K562 (cell line): ENCODE results near the gene PHACTR2. TPM values are rescaled to one million over a fixed set of nuclear protein-coding genes. Genes with fewer than 3 reads are reported as not detected.
A peak's percentile ranks its signal among the peaks of the same experiment; 100 is the strongest.

Source experiments
- ATAC-seq: fragments of 200-7000 bp; cut with Tn5 transposase; 3 replicates; pipeline ENCODE4 v1.9.1; 2020; ENCODE audit warnings: moderate library complexity
- BruUV-seq: library from RNA; stranded (reverse); fragments of 400-500 nt; replicated peaks from 2 replicates; lab custom pipeline; 2021; lab: Mats Ljungman, UMichigan
- CTCF ChIA-PET: fragments of 300-600 bp; formaldehyde crosslinking; extraction: SDS; loops from one replicate; lab custom pipeline; 2021; ENCODE audit warnings: low intra/inter-chr PET ratio; lab: Yijun Ruan, JAX
- POLR2A ChIA-PET: fragments of 300-600, 350-650 bp; sonication (Branson Sonifier 250); formaldehyde crosslinking; extraction: SDS; loops from one replicate; lab custom pipeline; 2021; ENCODE audit warnings: antibody characterized with exemption, inconsistent platforms; lab: Yijun Ruan, JAX
- DNase-seq, 4 experiments: peaks; one replicate each; pipeline versions ENCODE4 v3.0.0 to v3.0.0-alpha.2; 2011 to 2018; ENCODE audit warnings: low spot score in 3 of 4, mixed read lengths in 3 of 4; ENCODE audit errors: extremely low read depth in 1 of 4
- FAIRE-seq: peaks from 2 replicates; lab custom pipeline; 2011; peaks lifted over from hg19 to GRCh38; lab: Jason Lieb, UNC
- H2AFZ ChIP-seq: 2 replicates; pipeline ENCODE4 v1.6.0; 2011; ENCODE audit warnings: low read depth, low read length, control low read depth, inconsistent platforms
- H3K27ac ChIP-seq: fragments of 200-600 bp; 3 replicates; pipeline ENCODE4 v1.8.0; 2011; ENCODE audit warnings: low read depth, mild to moderate bottlenecking, control low read depth, inconsistent platforms, low read length, moderate library complexity, mixed read lengths; ENCODE audit errors: extremely low read depth
- H3K27me3 ChIP-seq, 2 experiments: fragments of 300-600 bp in 1 of 2; 2 replicates in 1 of 2; 3 replicates in 1 of 2; pipeline versions ENCODE4 v1.6.0 to v1.8.0; 2011; ENCODE audit warnings: inconsistent platforms in 2 of 2, low read length in 2 of 2, mild to moderate bottlenecking in 1 of 2, mixed read lengths in 1 of 2, moderate library complexity in 1 of 2; ENCODE audit not compliant: control insufficient read depth in 2 of 2, insufficient read depth in 2 of 2
- H3K36me3 ChIP-seq: fragments of 300-600 bp; 3 replicates; pipeline ENCODE4 v1.8.0; 2011; ENCODE audit warnings: mild to moderate bottlenecking, low read length, inconsistent platforms; ENCODE audit not compliant: control insufficient read depth, insufficient read depth
- H3K4me1 ChIP-seq, 2 experiments: fragments of 200-600 bp in 1 of 2; replicated peaks in 1 of 2; 2 replicates in 1 of 2; 3 replicates in 1 of 2; pipeline versions ENCODE4 v1.5.1 to v1.8.0; 2011; ENCODE audit warnings: inconsistent platforms in 2 of 2, low read length in 2 of 2, mild to moderate bottlenecking in 1 of 2, mixed read lengths in 1 of 2, moderate library complexity in 1 of 2; ENCODE audit not compliant: control insufficient read depth in 2 of 2, insufficient read depth in 2 of 2
- H3K4me2 ChIP-seq: 2 replicates; pipeline ENCODE4 v1.6.1; 2011; ENCODE audit warnings: low read length, control low read depth, inconsistent platforms, mixed read lengths; ENCODE audit not compliant: insufficient read depth
- H3K4me3 ChIP-seq: fragments of 200-600 bp; sonication (generic), shearing (Covaris generic); 2 replicates; pipeline ENCODE4 v1.5.1; 2016; ENCODE audit warnings: control low read depth, inconsistent platforms
- H3K79me2 ChIP-seq: fragments of 200-600 bp; 3 replicates; pipeline ENCODE4 v1.8.0; 2011; ENCODE audit warnings: low read length, inconsistent platforms; ENCODE audit not compliant: control insufficient read depth, insufficient read depth
- H3K9ac ChIP-seq, 2 experiments: 2 replicates each; pipeline versions ENCODE4 v1.6.0 to v1.6.1; 2011; ENCODE audit warnings: low read depth in 2 of 2, low read length in 2 of 2, control low read depth in 1 of 2, inconsistent platforms in 1 of 2, mild to moderate bottlenecking in 1 of 2, mixed read lengths in 1 of 2; ENCODE audit not compliant: insufficient read depth in 1 of 2
- H3K9me1 ChIP-seq: one replicate; pipeline ENCODE4 v1.6.0; 2011; ENCODE audit warnings: inconsistent platforms, mild to moderate bottlenecking, low read length, moderate library complexity; ENCODE audit not compliant: control insufficient read depth, insufficient read depth
- H3K9me3 ChIP-seq: replicated peaks from 2 replicates; pipeline ENCODE4 v1.5.1; 2011; ENCODE audit warnings: low read depth, low read length, inconsistent platforms; ENCODE audit not compliant: control insufficient read depth, insufficient read depth
- H4K20me1 ChIP-seq: replicated peaks from 2 replicates; pipeline ENCODE4 v1.6.1; 2011; ENCODE audit warnings: low read length, inconsistent platforms, mixed read lengths; ENCODE audit not compliant: control insufficient read depth, insufficient read depth
- BHLHE40 ChIP-seq: IDR thresholded peaks from 2 replicates; pipeline ENCODE4 v1.6.1; 2011; ENCODE audit warnings: low read length, improper control_type of control experiment
- CEBPB ChIP-seq: fragments of 450-650 bp; IDR thresholded peaks from 2 replicates; pipeline ENCODE4 v1.6.1; 2016; ENCODE audit warnings: missing genetic modification characterization, missing compliant biosample characterization
- DPF2 ChIP-seq: fragments of 450-650 bp; IDR thresholded peaks from 2 replicates; pipeline ENCODE4 v1.6.1; 2016
- ZNF780A ChIP-seq: fragments of 250-450 bp; sonication (Bioruptor Pico); IDR thresholded peaks from 2 replicates; pipeline ENCODE4 v1.5.0; 2021; ENCODE audit warnings: mild to moderate bottlenecking
- whole genome bisulfite sequencing: fragments of 100-300 bp; shearing (Covaris generic); methylation state at CpG from one replicate; pipeline ENCODE4 v1.1.6; 2016; ENCODE audit warnings: low coverage, mixed read lengths; ENCODE audit not compliant: insufficient coverage; ENCODE audit errors: missing lambda C conversion rate; 5-methylcytosine and 5-hydroxymethylcytosine counted together
- in situ Hi-C: fragments of 300-500 bp; cut with MboI; formaldehyde crosslinking; loops from 4 replicates; pipeline ENCODE4 v1.15.0; 2018; ENCODE audit warnings: inconsistent platforms, mixed read lengths
- intact Hi-C: fragments of 100-400 bp; cut with micrococcal nuclease; formaldehyde crosslinking; loops from 2 replicates; pipeline ENCODE4 v1.14.2; 2022
- polyA plus RNA-seq, 8 experiments: library from polyadenylated mRNA; depleted of rRNA in 4 of 8; stranded (reverse) in 5 of 8; unstranded in 3 of 8; fragments of >200 nt; fragmentation: Nextera tagmentation in 2 of 8; fragmentation: Illumina TruSeq in 1 of 8; extraction: Ambion mirVana in 2 of 8; extraction: Trizol in 1 of 8; gene quantifications; 2 replicates each; pipeline versions ENCODE4 v1.2.1 to v1.2.3, GENCODE V29; 2011 to 2014; ENCODE audit warnings: inconsistent platforms in 1 of 8, missing spikeins in 1 of 8
- total RNA-seq, 7 experiments: library from RNA; depleted of rRNA in 6 of 7; stranded (reverse); fragments of >200 nt in 6 of 7; fragmentation: Illumina TruSeq in 2 of 7; extraction: Trizol in 2 of 7; gene quantifications; 2 replicates each; pipeline versions ENCODE4 v1.2.1 to v1.2.3, GENCODE V29; 2011 to 2021; ENCODE audit warnings: low replicate concordance in 1 of 7
- TF ChIP-seq, protein P1 (sequence below): fragments of 450-650 bp; formaldehyde crosslinking; IDR thresholded peaks from 2 replicates; pipeline ENCODE4 v1.4.0; 2020; ENCODE audit warnings: mild to moderate bottlenecking, moderate library complexity

Gene PHACTR2
- total and polyA plus RNA-seq, 9 of the 15 experiments (the other 6 are each of a cell fraction or from before 2014, with no cell fraction given), result 5.3 to 52.5 (median 22.9) TPM

DNA sequence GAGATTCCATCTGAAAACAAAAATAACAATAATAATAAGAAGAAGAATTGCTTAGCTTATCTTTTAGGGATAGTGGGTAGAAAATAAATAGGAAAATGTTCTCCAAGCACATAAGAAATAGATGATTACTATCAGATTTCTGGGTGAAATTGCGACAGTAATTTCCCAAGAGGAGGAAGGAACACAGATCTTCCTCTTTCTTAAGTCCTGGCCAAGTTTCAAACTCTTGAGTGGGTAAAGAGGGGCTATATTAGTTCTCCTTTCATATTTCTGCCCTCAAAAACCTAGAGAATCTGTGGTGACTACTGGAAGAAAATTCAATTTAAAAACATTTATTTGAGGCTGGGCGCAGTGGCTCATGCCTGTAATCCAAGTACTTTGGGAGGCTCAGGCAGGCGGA is 63.7 kb downstream of the PHACTR2 start:
- no peaks in the 10 kb centered on the region for H3K9me1 ChIP-seq
- no peak overlapping the region for H2AFZ ChIP-seq
- POLR2A ChIA-PET, result no interaction called here
- ATAC-seq (no peak), FAIRE-seq (no peak), DNase-seq (no peak)
- CTCF ChIA-PET, result no interaction called here
- no peak overlapping the region for H3K4me2 ChIP-seq
- no peak overlapping the region for H3K9ac ChIP-seq
- H3K4me3 ChIP-seq, result no peak overlapping the region
- no peaks in the 10 kb centered on the region; a peak in 1 of 5 replicates for H3K4me1 ChIP-seq
- BruUV-seq, result no TSS peak
- H3K27me3 ChIP-seq, result no peaks in the 10 kb centered on the region
- no peak overlapping the region for H3K27ac ChIP-seq
- H3K36me3 ChIP-seq, result no peaks in the 10 kb centered on the region; the same call in 2 of the 3 replicates
- intact Hi-C loops, result no loop called here
- H3K79me2 ChIP-seq, result no peaks in the 10 kb centered on the region
- TF ChIP-seq CEBPB (tag) (0 out of 2 replicates have a peak, but pooled peaks have one; percentile 11), BHLHE40 (no peak), DPF2 (no peak), ZNF780A (CRISPR knock-in tag) (no peak)
- TF ChIP-seq, protein P1, sequence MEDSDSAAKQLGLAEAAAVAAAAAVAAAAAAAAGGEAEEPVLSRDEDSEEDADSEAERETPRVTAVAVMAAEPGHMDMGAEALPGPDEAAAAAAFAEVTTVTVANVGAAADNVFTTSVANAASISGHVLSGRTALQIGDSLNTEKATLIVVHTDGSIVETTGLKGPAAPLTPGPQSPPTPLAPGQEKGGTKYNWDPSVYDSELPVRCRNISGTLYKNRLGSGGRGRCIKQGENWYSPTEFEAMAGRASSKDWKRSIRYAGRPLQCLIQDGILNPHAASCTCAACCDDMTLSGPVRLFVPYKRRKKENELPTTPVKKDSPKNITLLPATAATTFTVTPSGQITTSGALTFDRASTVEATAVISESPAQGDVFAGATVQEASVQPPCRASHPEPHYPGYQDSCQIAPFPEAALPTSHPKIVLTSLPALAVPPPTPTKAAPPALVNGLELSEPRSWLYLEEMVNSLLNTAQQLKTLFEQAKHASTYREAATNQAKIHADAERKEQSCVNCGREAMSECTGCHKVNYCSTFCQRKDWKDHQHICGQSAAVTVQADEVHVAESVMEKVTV, result no peak
- in situ Hi-C loops, result no loop called here
- WGBS, result 72% methylated on average over 3 of the region's 3 CpGs
- no peaks in the 10 kb centered on the region for H3K9me3 ChIP-seq
- no peaks in the 10 kb centered on the region for H4K20me1 ChIP-seq
